ENCODE measurements around the gene NFIC. TPM values are rescaled to one million over a fixed set of nuclear protein-coding genes. Genes with fewer than 3 reads are reported as not detected.

NFIC gene
- polyA plus RNA-seq (2011; rRNA removed) (3.7 and 5.0 TPM in 2 replicates), polyA minus RNA-seq (2011; rRNA and poly(A)+ RNA removed) (17.0 and 36.3 TPM in 2 replicates)

- CTCF ChIA-PET, result interaction anchor here (1.3 to 2.4 kb wide), 3 partner anchors 40 to 64 kb away, joined by 3 to 11 read pairs (median 3); no protein-coding TSS in a partner anchor
- H3K36me3 ChIP-seq (ENCODE audit: control insufficient read depth, insufficient read depth, low read length), result peaks cover 2% of the 10 kb centered on the region; the same call in 1 of the 2 replicates
- H3K27me3 ChIP-seq (ENCODE audit: control insufficient read depth, insufficient read depth, low read length), result no peaks in the 10 kb centered on the region
- POLR2A ChIA-PET, result no interaction called here
- no peak for DNase-seq (ENCODE audit: low read depth)
- peak within 1 kb of the TSS; percentile 88 for H3K4me3 ChIP-seq (ENCODE audit: low read depth, low read length)
- no peak for TF ChIP-seq CTCF (IDR thresholded peaks at IDR 0.05; ENCODE audit: insufficient read depth, low read depth, low read length)
Measured at GRCh38 chr19:3365836-3366752, at the start of gene NFIC. Gene NFIC (plus strand): TSS chr19:3366583. CDS start chr19:3366637, 54 bp downstream.

GRCh38 chr19:3316659-3317207 lies 49.6 kb upstream of the NFIC start:
- TF ChIP-seq CTCF (IDR thresholded peaks at IDR 0.05; ENCODE audit: insufficient read depth, low read depth, low read length), result no peak
- POLR2A ChIA-PET, result no interaction called here
- CTCF ChIA-PET, result interaction anchor here (0.6 to 1.9 kb wide), 5 partner anchors 10 to 156 kb away, joined by 4 to 6 read pairs (median 4); no protein-coding TSS in a partner anchor
- DNase-seq (ENCODE audit: low read depth), result no peak
- Histone ChIP-seq H3K4me3 (ENCODE audit: low read depth, low read length) (no peak overlapping the region), H3K36me3 (ENCODE audit: control insufficient read depth, insufficient read depth, low read length) (no peaks in the 10 kb centered on the region), H3K27me3 (ENCODE audit: control insufficient read depth, insufficient read depth, low read length) (peaks cover 14% of the 10 kb centered on the region)

GRCh38 chr19:3319643-3320353 lies 46.6 kb upstream of the NFIC start:
- ChIA-PET CTCF (interaction anchor here (1.2 kb wide), 1 partner anchor 15 kb away, joined by 3 read pairs; no protein-coding TSS in a partner anchor), POLR2A (no interaction called here)
- no peak for DNase-seq (ENCODE audit: low read depth)
- H3K27me3 ChIP-seq (ENCODE audit: control insufficient read depth, insufficient read depth, low read length), result peaks cover 6% of the 10 kb centered on the region
- no peaks in the 10 kb centered on the region for H3K36me3 ChIP-seq (ENCODE audit: control insufficient read depth, insufficient read depth, low read length)
- no peak overlapping the region for H3K4me3 ChIP-seq (ENCODE audit: low read depth, low read length)
- no peak for TF ChIP-seq CTCF (IDR thresholded peaks at IDR 0.05; ENCODE audit: insufficient read depth, low read depth, low read length)

DNA sequence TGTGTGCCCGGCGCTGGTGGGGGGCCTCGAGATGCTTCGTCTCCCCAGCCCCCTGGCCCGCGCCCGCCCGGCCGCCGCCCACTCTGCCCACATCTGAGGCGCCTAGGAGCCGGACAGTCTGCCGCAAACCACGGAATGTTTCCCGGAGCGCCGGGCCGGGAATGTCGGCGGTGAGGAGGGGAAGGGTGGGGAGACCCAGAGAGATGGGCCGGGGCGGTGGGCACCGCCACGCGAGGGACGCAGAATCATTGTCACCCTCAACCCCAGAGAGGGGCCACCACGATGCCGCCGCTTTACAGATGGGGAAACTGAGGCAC lies 46.1 kb upstream of the NFIC start:
- Histone ChIP-seq H3K27me3 (ENCODE audit: control insufficient read depth, insufficient read depth, low read length) (peaks cover 6% of the 10 kb centered on the region), H3K4me3 (ENCODE audit: low read depth, low read length) (no peak overlapping the region), H3K36me3 (ENCODE audit: control insufficient read depth, insufficient read depth, low read length) (no peaks in the 10 kb centered on the region)
- no peak for DNase-seq (ENCODE audit: low read depth)
- no peak for TF ChIP-seq CTCF (IDR thresholded peaks at IDR 0.05; ENCODE audit: insufficient read depth, low read depth, low read length)
- ChIA-PET CTCF (no interaction called here), POLR2A (no interaction called here)

DNA sequence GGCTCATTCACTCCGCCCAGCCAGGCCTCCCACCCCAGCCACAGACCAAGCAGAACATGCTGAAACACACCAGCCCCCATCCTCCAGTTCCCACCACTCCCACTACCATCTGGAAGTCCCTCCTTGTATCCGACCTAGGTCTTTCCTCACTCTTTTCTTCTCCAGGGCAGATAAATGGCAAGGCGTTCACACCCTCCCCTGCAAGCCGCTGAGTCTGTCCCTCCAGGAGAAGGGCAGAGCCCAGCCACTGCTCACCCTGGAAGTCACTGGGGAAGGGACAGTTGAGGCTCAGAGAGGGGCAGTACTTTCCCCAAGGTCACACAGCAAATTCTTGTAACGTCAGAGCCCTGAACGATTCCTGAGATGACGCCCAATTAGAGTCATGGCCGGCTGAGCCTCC lies 45.5 kb upstream of the NFIC start:
- Histone ChIP-seq H3K27me3 (ENCODE audit: control insufficient read depth, insufficient read depth, low read length) (peaks cover 6% of the 10 kb centered on the region), H3K4me3 (ENCODE audit: low read depth, low read length) (no peak overlapping the region), H3K36me3 (ENCODE audit: control insufficient read depth, insufficient read depth, low read length) (no peaks in the 10 kb centered on the region)
- ChIA-PET CTCF (no interaction called here), POLR2A (no interaction called here)
- DNase-seq (ENCODE audit: low read depth), result no peak
- TF ChIP-seq CTCF (IDR thresholded peaks at IDR 0.05; ENCODE audit: insufficient read depth, low read depth, low read length), result no peak
